LNCaP clone FGC (cell line): ENCODE measurements around the gene CEACAM3.

Experiments used
- DNase-seq: peaks from one replicate; pipeline ENCODE4 v3.0.0-alpha.2; 2011; ENCODE audit warnings: low read depth
- H3K4me3 ChIP-seq: 2 replicates; pipeline ENCODE4 v1.5.1; 2011; ENCODE audit warnings: mild to moderate bottlenecking, low read depth, low read length, control low read depth
- TF ChIP-seq, protein P1 (sequence below): IDR thresholded peaks from 2 replicates; pipeline ENCODE4 v1.5.1; 2012; ENCODE audit warnings: mild to moderate bottlenecking; ENCODE audit not compliant: control insufficient read depth, insufficient read depth; ENCODE audit errors: extremely low read depth

The CEACAM3 gene

DNA sequence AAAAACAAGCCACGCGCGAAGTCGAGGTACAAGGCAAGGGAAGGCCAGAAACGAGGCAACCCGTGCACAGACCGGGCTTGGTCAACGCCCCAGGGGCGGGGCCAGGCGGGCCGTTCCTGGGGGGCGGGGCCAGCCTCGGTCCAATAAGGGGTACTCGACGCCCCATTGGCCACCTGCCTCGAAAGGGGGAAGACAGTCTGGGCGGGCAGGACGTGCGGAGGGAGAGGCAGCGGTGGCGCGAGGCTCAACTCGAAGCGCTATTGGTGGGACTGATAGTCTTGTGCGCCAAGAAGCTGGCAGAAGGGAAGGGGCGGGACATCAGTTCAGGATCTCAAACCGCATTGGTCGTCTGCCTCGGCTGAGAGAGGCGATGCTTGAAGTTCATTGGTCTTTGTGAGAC, 48.2 kb downstream of the CEACAM3 start, which contains the start of gene LYPD4:
TSS of gene LYPD4 (minus strand) at position 83 of the 400 bp plus-strand sequence. CDS start 5,398 bp downstream, outside the sequence.
- H3K4me3 ChIP-seq: no peak within 1 kb of the TSS
- TF ChIP-seq, protein P1, sequence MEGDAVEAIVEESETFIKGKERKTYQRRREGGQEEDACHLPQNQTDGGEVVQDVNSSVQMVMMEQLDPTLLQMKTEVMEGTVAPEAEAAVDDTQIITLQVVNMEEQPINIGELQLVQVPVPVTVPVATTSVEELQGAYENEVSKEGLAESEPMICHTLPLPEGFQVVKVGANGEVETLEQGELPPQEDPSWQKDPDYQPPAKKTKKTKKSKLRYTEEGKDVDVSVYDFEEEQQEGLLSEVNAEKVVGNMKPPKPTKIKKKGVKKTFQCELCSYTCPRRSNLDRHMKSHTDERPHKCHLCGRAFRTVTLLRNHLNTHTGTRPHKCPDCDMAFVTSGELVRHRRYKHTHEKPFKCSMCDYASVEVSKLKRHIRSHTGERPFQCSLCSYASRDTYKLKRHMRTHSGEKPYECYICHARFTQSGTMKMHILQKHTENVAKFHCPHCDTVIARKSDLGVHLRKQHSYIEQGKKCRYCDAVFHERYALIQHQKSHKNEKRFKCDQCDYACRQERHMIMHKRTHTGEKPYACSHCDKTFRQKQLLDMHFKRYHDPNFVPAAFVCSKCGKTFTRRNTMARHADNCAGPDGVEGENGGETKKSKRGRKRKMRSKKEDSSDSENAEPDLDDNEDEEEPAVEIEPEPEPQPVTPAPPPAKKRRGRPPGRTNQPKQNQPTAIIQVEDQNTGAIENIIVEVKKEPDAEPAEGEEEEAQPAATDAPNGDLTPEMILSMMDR: no peak
- DNase-seq: no peak

DNA sequence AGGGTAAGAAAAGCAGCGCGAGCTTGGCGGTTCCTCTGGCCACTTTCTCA, 48.4 kb downstream of the CEACAM3 start, which contains the start of gene DMRTC2:
TSS of gene DMRTC2 (plus strand) at position 42 of the 50 bp plus-strand sequence. CDS start 2,387 bp downstream, outside the sequence.
- no peak within 1 kb of the TSS for H3K4me3 ChIP-seq
- no peak for DNase-seq
- TF ChIP-seq, protein P1: no peak

DNA sequence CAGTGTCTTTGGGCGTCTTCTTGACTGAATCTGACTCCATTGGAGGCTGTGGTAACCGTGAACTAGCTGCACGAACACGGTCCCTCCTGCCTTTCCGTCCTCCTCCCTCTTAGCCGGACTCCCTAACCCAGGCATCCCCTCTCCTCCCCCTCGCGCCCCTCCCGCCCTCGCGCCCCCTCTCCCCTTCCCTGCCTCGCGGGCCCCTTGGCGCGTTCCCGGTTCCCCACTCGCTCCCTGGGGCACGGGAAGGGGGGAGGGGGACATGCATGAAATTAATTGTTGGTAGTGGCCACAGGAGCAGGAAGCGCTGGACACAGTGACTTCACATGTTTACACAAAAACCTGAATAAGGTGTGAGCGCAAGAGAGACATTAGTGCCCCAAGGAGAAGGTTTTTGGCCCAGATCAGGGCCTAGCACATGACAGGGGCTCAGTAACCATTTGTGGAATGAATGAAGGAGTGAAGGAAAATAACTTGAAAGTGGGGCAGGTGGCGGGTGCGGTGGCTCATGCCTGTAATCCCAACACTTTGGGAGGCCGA, 48.7 kb downstream of the CEACAM3 start:
- TF ChIP-seq, protein P1: no peak
- H3K4me3 ChIP-seq: no peak overlapping the region
- peak; percentile 21 for DNase-seq

DNA sequence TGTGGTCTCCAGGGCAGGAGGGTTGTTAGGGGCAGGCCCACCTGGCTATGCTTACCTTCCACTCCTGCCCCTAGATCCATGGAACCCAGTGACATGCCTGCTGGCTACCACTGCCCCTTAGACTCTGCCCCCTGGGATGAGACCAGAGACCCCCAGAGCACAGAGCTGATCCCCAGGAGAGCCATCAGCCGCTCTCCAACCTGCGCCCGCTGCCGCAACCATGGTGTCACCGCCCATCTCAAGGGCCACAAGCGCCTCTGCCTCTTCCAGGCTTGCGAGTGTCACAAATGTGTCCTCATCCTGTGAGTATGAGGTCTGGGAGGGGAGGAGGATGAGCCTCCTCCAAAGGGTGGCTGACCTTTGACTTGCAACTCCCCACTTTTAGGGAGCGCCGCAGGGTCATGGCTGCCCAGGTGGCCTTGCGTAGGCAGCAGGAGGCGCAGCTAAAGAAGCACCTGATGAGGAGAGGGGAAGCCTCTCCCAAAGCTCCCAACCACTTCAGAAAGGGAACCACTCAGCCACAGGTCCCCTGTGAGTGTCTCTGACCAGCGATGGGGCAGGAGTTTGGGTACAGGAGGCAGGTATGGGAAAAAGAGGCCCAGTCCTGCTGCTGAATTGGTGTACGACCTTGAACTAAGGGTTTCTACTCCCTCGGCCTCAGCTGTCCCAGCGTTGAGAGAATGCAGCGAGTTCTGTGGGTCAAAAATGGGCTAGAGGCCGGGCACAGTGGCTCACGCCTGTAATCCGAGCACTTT, 51.1 kb downstream of the CEACAM3 start:
- TF ChIP-seq, protein P1: no peak
- DNase-seq: no peak
- H3K4me3 ChIP-seq: no peak overlapping the region

DNA sequence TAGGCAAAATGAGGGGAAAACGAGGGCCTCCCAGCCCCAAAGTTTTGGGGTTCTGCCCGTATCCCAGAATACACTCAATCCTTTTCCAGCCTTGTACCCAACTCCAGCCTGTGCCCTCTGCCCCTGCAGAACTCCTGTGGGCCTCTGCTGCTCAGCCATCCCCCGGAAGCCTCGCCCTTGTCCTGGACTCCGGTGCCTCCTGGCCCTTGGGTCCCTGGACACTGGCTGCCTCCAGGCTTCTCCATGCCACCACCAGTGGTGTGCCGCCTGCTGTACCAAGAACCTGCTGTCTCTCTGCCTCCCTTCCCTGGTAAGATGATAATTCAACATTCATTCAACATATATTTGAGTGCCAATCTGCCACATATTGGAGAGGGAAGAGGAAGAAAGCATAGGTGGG, 52.3 kb downstream of the CEACAM3 start:
- TF ChIP-seq, protein P1: no peak
- no peak overlapping the region for H3K4me3 ChIP-seq

DNA sequence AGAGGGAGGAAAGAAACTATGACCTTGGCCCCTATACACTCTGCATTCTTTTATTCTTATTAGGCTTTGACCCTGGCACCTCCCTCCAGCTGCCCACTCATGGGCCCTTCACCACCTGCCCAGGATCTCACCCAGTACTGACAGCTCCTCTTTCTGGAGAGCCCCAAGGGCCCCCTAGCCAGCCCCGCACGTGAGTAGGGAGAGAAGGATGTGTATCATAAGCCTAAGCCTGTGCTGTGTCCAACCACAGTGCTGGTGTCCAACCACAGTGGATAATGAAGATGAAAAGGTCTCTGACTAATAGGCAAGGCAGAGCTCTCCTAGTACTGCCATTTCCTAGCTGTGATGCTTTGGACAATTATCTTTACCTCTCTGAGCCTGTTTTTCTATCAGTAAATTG, 52.7 kb downstream of the CEACAM3 start:
- DNase-seq: no peak
- TF ChIP-seq, protein P1: no peak
- no peak overlapping the region for H3K4me3 ChIP-seq

More for the DNA sequence above, 52.3 kb downstream of the CEACAM3 start:
- DNase-seq: no peak

DNA sequence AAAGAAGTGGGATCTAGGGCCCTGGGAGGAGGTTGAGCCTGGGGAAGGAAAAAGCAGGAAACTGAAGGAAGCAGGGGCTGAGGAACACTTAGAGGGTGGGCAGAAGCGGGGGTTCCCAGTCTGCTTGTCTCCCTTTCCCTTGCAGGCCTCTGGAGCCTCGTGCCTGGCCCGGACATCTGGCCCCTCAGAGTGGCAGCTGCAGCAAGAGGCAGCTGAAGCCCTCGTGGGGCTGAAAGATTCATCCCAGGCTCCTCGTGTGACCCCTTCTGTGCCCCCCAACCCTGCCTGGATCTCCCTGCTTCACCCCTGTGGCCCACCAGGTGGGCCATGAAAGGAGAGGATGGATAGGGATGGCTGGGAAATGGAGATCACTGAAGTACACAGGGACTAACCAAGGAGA, 54.0 kb downstream of the CEACAM3 start:
- no peak for DNase-seq
- TF ChIP-seq, protein P1: no peak
- H3K4me3 ChIP-seq: no peak overlapping the region
